Tibial nerve (tissue), 4 donors: Measurements from ENCODE around the gene MAPK8IP1.

Source experiments
- EP300 ChIP-seq, 2 donors: sonication (generic); formaldehyde crosslinking; IDR thresholded peaks; one replicate each; pipeline ENCODE4 v1.6.1; 2017; ENCODE audit warnings: antibody characterized with exemption in 2 of 2, mild to moderate bottlenecking in 1 of 2
- POLR2A ChIP-seq, 2 donors: fragments of 450-650 bp; IDR thresholded peaks; one replicate each; pipeline ENCODE4 v1.6.1; 2017; ENCODE audit warnings: antibody characterized with exemption in 2 of 2, mild to moderate bottlenecking in 2 of 2, moderate library complexity in 2 of 2
- TF ChIP-seq, protein P1 (sequence below), 5 experiments: fragments of 200-600 bp in 3 of 5; fragments of 450-650 bp in 2 of 5; sonication (generic) in 3 of 5; IDR thresholded peaks; one replicate each; pipeline ENCODE4 v1.5.1; 2016 to 2019; ENCODE audit warnings: antibody characterized with exemption in 5 of 5, mild to moderate bottlenecking in 3 of 5, moderate library complexity in 2 of 5

DNA sequence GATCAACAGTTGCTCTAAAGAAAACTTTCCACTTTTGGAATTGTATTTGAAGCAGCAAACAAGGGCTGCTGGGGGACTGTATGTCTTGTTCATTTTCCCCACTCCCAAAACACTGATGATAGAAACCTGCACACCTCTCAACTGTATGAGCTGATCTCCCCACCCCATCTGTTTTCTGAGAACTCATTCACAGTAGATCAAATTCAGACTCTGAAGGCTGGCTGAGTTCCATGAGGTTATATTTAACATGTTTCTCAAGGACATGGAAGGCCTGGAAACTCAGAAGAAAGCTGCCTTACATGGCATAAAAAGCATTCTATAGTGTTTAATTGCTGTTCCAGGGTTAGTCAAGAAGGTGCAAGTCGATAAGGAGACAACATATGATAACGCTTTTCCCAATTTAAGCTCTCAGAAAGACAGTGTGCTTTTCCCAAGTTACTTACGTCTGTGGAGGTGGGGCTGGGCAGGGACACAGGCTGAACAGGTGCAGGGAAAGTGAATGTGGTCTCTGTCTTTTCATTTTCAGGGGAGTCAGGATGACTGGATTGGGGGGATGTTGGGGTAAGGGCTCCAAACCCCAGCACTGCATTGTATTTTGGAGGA is 60.0 kb downstream of the MAPK8IP1 start:
- TF ChIP-seq, protein P1, sequence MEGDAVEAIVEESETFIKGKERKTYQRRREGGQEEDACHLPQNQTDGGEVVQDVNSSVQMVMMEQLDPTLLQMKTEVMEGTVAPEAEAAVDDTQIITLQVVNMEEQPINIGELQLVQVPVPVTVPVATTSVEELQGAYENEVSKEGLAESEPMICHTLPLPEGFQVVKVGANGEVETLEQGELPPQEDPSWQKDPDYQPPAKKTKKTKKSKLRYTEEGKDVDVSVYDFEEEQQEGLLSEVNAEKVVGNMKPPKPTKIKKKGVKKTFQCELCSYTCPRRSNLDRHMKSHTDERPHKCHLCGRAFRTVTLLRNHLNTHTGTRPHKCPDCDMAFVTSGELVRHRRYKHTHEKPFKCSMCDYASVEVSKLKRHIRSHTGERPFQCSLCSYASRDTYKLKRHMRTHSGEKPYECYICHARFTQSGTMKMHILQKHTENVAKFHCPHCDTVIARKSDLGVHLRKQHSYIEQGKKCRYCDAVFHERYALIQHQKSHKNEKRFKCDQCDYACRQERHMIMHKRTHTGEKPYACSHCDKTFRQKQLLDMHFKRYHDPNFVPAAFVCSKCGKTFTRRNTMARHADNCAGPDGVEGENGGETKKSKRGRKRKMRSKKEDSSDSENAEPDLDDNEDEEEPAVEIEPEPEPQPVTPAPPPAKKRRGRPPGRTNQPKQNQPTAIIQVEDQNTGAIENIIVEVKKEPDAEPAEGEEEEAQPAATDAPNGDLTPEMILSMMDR (IDR thresholded peaks at IDR 0.05): no peak
- TF ChIP-seq POLR2A (IDR thresholded peaks at IDR 0.05): no peak
- TF ChIP-seq EP300 (IDR thresholded peaks at IDR 0.05): no peak
